IMR-90 (cell line): ENCODE data around the gene SLC12A7.

ENCODE experiments used
- CEBPB ChIP-seq: IDR thresholded peaks from 2 replicates; pipeline ENCODE4 v1.6.1; 2012; ENCODE audit warnings: low read depth, low read length, improper control_type of control experiment
- CTCF ChIP-seq: conservative IDR thresholded peaks from 2 replicates; pipeline ENCODE4 v1.5.1; 2012; ENCODE audit warnings: mild to moderate bottlenecking, low read depth, low read length, improper control_type of control experiment
- ELK1 ChIP-seq: fragments of 150-350 bp; IDR thresholded peaks from 2 replicates; pipeline ENCODE4 v1.6.1; 2016; ENCODE audit warnings: low read depth, mild to moderate bottlenecking, low read length, moderate library complexity, borderline replicate concordance
- NFE2L2 ChIP-seq: fragments of 150-350 bp; IDR thresholded peaks from 2 replicates; pipeline ENCODE4 v1.6.1; 2016; ENCODE audit warnings: low read depth, mild to moderate bottlenecking, low read length
- POLR2A ChIP-seq: IDR thresholded peaks from 2 replicates; pipeline ENCODE4 v1.6.1; 2012; ENCODE audit warnings: mild to moderate bottlenecking, low read depth, low read length
- RAD21 ChIP-seq: IDR thresholded peaks from 2 replicates; pipeline ENCODE4 v1.6.1; 2012; ENCODE audit warnings: low read length, improper control_type of control experiment
- RCOR1 ChIP-seq: IDR thresholded peaks from 2 replicates; pipeline ENCODE4 v1.6.1; 2012; ENCODE audit warnings: mild to moderate bottlenecking, low read length, improper control_type of control experiment; ENCODE audit not compliant: insufficient replicate concordance
- RFX5 ChIP-seq: IDR thresholded peaks from 2 replicates; pipeline ENCODE4 v1.8.0; 2012; ENCODE audit warnings: low read depth, mild to moderate bottlenecking, low read length, moderate library complexity
- SMC3 ChIP-seq: fragments of 150-350 bp; IDR thresholded peaks from 2 replicates; pipeline ENCODE4 v1.6.1; 2016; ENCODE audit warnings: low read depth, mild to moderate bottlenecking, antibody characterized with exemption, low read length, moderate library complexity

DNA sequence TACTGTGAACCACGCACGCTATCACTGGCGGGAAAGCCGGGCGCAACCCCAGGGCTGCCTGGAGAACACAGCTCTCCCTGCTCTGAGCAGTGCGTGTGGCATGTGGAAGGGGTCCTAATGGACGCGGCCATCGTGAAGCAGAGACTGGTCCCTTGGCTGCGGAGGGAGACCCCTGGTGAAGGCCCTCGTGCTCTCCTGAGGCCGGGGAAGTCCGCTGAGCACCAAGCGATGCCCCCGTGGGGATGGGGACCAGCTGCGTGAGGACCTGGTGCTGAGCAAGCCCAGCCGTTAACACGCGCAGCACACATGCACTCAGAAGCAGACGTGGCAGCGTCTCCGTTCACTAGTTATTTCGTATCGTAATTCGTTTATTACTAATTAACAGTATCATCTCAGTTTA lies 24.4 kb downstream of the SLC12A7 start:
- TF ChIP-seq CTCF (no peak), CEBPB (no peak), RFX5 (no peak), RCOR1 (no peak), RAD21 (no peak), POLR2A (no peak), SMC3 (no peak), ELK1 (no peak), NFE2L2 (no peak)
